SK-N-SH (cell line): ENCODE measurements around the gene ARHGAP5. TPM values are rescaled to one million over a fixed set of nuclear protein-coding genes. Genes with fewer than 3 reads are reported as not detected.

Experiments
- CTCF ChIA-PET: fragments of 300-600, 350-600 bp; formaldehyde crosslinking; extraction: SDS; loops from one replicate; lab custom pipeline; 2021; lab: Yijun Ruan, JAX
- POLR2A ChIA-PET: fragments of 350-600 bp; sonication (Branson Sonifier 250); formaldehyde crosslinking; extraction: SDS; loops from one replicate; lab custom pipeline; 2020; ENCODE audit warnings: antibody characterized with exemption, inconsistent platforms; lab: Yijun Ruan, JAX
- DNase-seq: peaks from one replicate; pipeline ENCODE4 v3.0.0; 2012
- H2AFZ ChIP-seq: fragments of 200-600 bp; sonication (generic); 2 replicates; pipeline ENCODE4 v1.8.1; 2016; ENCODE audit warnings: antibody characterized with exemption, mild to moderate bottlenecking, low read depth
- H3F3A ChIP-seq: fragments of 200-600 bp; sonication (generic); replicated peaks from 2 replicates; pipeline ENCODE3; 2016; ENCODE audit warnings: antibody characterized with exemption, mild to moderate bottlenecking; ENCODE audit not compliant: insufficient read depth
- H3K27ac ChIP-seq, 2 experiments: fragments of 200-500 bp in 1 of 2; fragments of 200-600 bp in 1 of 2; sonication (Bioruptor generic) in 1 of 2; sonication (generic), shearing (Covaris generic) in 1 of 2; 2 replicates each; pipeline versions ENCODE4 v1.5.1 to v1.6.1; 2014 to 2016; ENCODE audit warnings: low read depth in 2 of 2, inconsistent platforms in 1 of 2, low read length in 1 of 2, mild to moderate bottlenecking in 1 of 2, mixed read lengths in 1 of 2
- H3K27me3 ChIP-seq: fragments of 200-600 bp; sonication (generic), shearing (Covaris generic); 2 replicates; pipeline ENCODE4 v1.6.1; 2016; ENCODE audit warnings: mixed run types; ENCODE audit not compliant: insufficient read depth
- H3K36me3 ChIP-seq, 2 experiments: fragments of 200-500 bp in 1 of 2; fragments of 200-600 bp in 1 of 2; sonication (Bioruptor generic) in 1 of 2; sonication (generic) in 1 of 2; replicated peaks in 1 of 2; 2 replicates each; pipeline versions ENCODE3 to v1.5.1; 2014 to 2016; ENCODE audit warnings: low read length in 1 of 2, mild to moderate bottlenecking in 1 of 2; ENCODE audit not compliant: insufficient read depth in 2 of 2, control insufficient read depth in 1 of 2
- H3K4me1 ChIP-seq, 2 experiments: fragments of 200-500 bp in 1 of 2; fragments of 200-600 bp in 1 of 2; sonication (Bioruptor generic) in 1 of 2; sonication (generic), shearing (Covaris generic) in 1 of 2; 2 replicates each; pipeline versions ENCODE4 v1.5.1 to v1.6.1; 2014 to 2016; ENCODE audit warnings: low read depth in 1 of 2, low read length in 1 of 2, mixed run types in 1 of 2; ENCODE audit not compliant: insufficient read depth in 2 of 2, control insufficient read depth in 1 of 2
- H3K4me2 ChIP-seq: fragments of 200-600 bp; sonication (generic), shearing (Covaris generic); 2 replicates; pipeline ENCODE4 v1.6.1; 2017; ENCODE audit warnings: mixed run types
- H3K4me3 ChIP-seq, 2 experiments: fragments of 200-500 bp in 1 of 2; fragments of 200-600 bp in 1 of 2; sonication (Bioruptor generic) in 1 of 2; sonication (generic), shearing (Covaris generic) in 1 of 2; 2 replicates each; pipeline versions ENCODE4 v1.5.1 to v1.8.1; 2014 to 2016; ENCODE audit warnings: low read depth in 2 of 2, inconsistent platforms in 1 of 2, low read length in 1 of 2, mild to moderate bottlenecking in 1 of 2, mixed read lengths in 1 of 2, moderate library complexity in 1 of 2
- H3K79me2 ChIP-seq: fragments of 200-600 bp; sonication (generic); 2 replicates; pipeline ENCODE4 v1.8.1; 2017; ENCODE audit warnings: mild to moderate bottlenecking; ENCODE audit not compliant: insufficient read depth
- H3K9ac ChIP-seq: fragments of 200-600 bp; sonication (generic); 2 replicates; pipeline ENCODE4 v1.6.1; 2017; ENCODE audit warnings: mixed run types
- H3K9me2 ChIP-seq: fragments of 200-600 bp; sonication (generic); 2 replicates; pipeline ENCODE4 v1.6.1; 2017; ENCODE audit warnings: mixed run types
- H3K9me3 ChIP-seq: fragments of 200-600 bp; sonication (generic); 2 replicates; pipeline ENCODE4 v1.6.1; 2017; ENCODE audit warnings: mixed run types, mild to moderate bottlenecking, moderate library complexity
- H4K20me1 ChIP-seq: fragments of 200-600 bp; sonication (generic); 2 replicates; pipeline ENCODE4 v1.6.1; 2017; ENCODE audit warnings: mild to moderate bottlenecking, mixed run types; ENCODE audit not compliant: insufficient read depth
- EP300 ChIP-seq, 2 experiments: IDR thresholded peaks; 2 replicates each; pipeline versions ENCODE4 v1.4.0 to v1.6.1; 2012; ENCODE audit warnings: borderline replicate concordance in 1 of 2, low read depth in 1 of 2, low read length in 1 of 2
- FOXM1 ChIP-seq: IDR thresholded peaks from 2 replicates; pipeline ENCODE4 v1.4.0; 2012; ENCODE audit warnings: low read depth, mild to moderate bottlenecking
- GABPA ChIP-seq: IDR thresholded peaks from 2 replicates; pipeline ENCODE4 v1.4.0; 2012; ENCODE audit warnings: low read depth, mild to moderate bottlenecking
- GATA2 ChIP-seq: sonication (generic); formaldehyde crosslinking; IDR thresholded peaks from 2 replicates; pipeline ENCODE4 v1.5.0; 2020; ENCODE audit warnings: mild to moderate bottlenecking, missing genetic modification reagents
- IRF3 ChIP-seq: fragments of 150-350 bp; IDR thresholded peaks from 2 replicates; pipeline ENCODE4 v1.6.1; 2016; ENCODE audit warnings: mild to moderate bottlenecking, low read depth, low read length
- MAX ChIP-seq: IDR thresholded peaks from 2 replicates; pipeline ENCODE4 v1.4.0; 2012; ENCODE audit warnings: low read depth
- MXI1 ChIP-seq: IDR thresholded peaks from 2 replicates; pipeline ENCODE4 v1.6.1; 2012; ENCODE audit warnings: mild to moderate bottlenecking, low read depth, low read length, improper control_type of control experiment
- NFIC ChIP-seq: IDR thresholded peaks from 2 replicates; pipeline ENCODE4 v1.4.0; 2012; ENCODE audit warnings: borderline replicate concordance
- NRF1 ChIP-seq: IDR thresholded peaks from 2 replicates; pipeline ENCODE4 v1.6.1; 2012; ENCODE audit warnings: low read depth, mild to moderate bottlenecking, low read length
- RCOR1 ChIP-seq: fragments of 150-350 bp; IDR thresholded peaks from 2 replicates; pipeline ENCODE4 v1.6.1; 2017; ENCODE audit warnings: antibody characterized with exemption, low read length
- RXRA ChIP-seq: IDR thresholded peaks from 2 replicates; pipeline ENCODE4 v1.4.0; 2012; ENCODE audit warnings: low read depth, mild to moderate bottlenecking, borderline replicate concordance
- SIN3A ChIP-seq: IDR thresholded peaks from 2 replicates; pipeline ENCODE4 v1.6.1; 2012; ENCODE audit warnings: low read depth, mild to moderate bottlenecking, low read length, moderate library complexity, borderline replicate concordance
- TAF1 ChIP-seq: IDR thresholded peaks from 2 replicates; pipeline ENCODE4 v1.6.1; 2012; ENCODE audit warnings: low read depth, mild to moderate bottlenecking, low read length, moderate library complexity, borderline replicate concordance
- WGBS: methylation state at CpG from one replicate; pipeline ENCODE4 v1.1.6; 2017; ENCODE audit warnings: low lambda C conversion rate; 5-methylcytosine and 5-hydroxymethylcytosine counted together
- polyA plus RNA-seq, 3 experiments: library from polyadenylated mRNA; depleted of rRNA; stranded (reverse); fragments of >200 nt; gene quantifications; 2 replicates each; pipeline ENCODE4 v1.2.3, GENCODE V29; 2012

The ARHGAP5 gene
- polyA plus RNA-seq, 1 of the 3 experiments (the other 2 are of a cell fraction): 7.2 TPM

GRCh38 chr14:32142341-32142740 lies 65.2 kb downstream of the ARHGAP5 start:
- WGBS: 100% methylated on average over 1 of the region's 1 CpG
- TF ChIP-seq IRF3: no peak
- TF ChIP-seq MAX: no peak
- TF ChIP-seq GATA2: no peak
- no peak for TF ChIP-seq RXRA
- no peak for TF ChIP-seq MXI1
- TF ChIP-seq TAF1: no peak
- TF ChIP-seq NRF1: no peak
- TF ChIP-seq GABPA: no peak
- no peak for TF ChIP-seq NFIC
- no peak overlapping the region for H3K27ac ChIP-seq
- peaks cover 40% of the 10 kb centered on the region for H4K20me1 ChIP-seq
- no peak overlapping the region for H3K4me3 ChIP-seq
- no peaks in the 10 kb centered on the region for H3K9me2 ChIP-seq
- no peaks in the 10 kb centered on the region for H3K27me3 ChIP-seq
- H3K79me2 ChIP-seq: peaks cover 94% of the 10 kb centered on the region
- no peaks in the 10 kb centered on the region for H3F3A ChIP-seq
- peaks cover 35 to 94% of the 10 kb centered on the region in 2 experiments for H3K36me3 ChIP-seq
- DNase-seq: no peak
- CTCF ChIA-PET: interaction anchor here (0.6 to 1.1 kb wide), 2 partner anchors 241 to 607 kb away, joined by 3 read pairs; no protein-coding TSS in a partner anchor
- H3K9ac ChIP-seq: no peak overlapping the region
- no peak overlapping the region for H2AFZ ChIP-seq
- H3K9me3 ChIP-seq: no peaks in the 10 kb centered on the region; the same call in 1 of the 2 replicates
- POLR2A ChIA-PET: no interaction called here
- H3K4me1 ChIP-seq: no peaks in the 10 kb centered on the region
- no peak overlapping the region for H3K4me2 ChIP-seq

- Histone ChIP-seq H2AFZ (no peak overlapping the region), H3K27ac (no peak overlapping the region), H3K79me2 (peaks cover 93% of the 10 kb centered on the region), H3K9ac (no peak overlapping the region), H3K4me1 (no peaks in the 10 kb centered on the region), H3K27me3 (no peaks in the 10 kb centered on the region), H3K4me2 (no peak overlapping the region), H4K20me1 (peaks cover 44% of the 10 kb centered on the region), H3K4me3 (no peak overlapping the region), H3K9me2 (no peaks in the 10 kb centered on the region), H3F3A (no peaks in the 10 kb centered on the region), H3K9me3 (no peaks in the 10 kb centered on the region; the same call in 1 of the 2 replicates), H3K36me3 (peaks cover 36 to 93% of the 10 kb centered on the region in 2 experiments)
- POLR2A ChIA-PET: no interaction called here
- 91% methylated on average over 7 of the region's 7 CpGs for WGBS
- DNase-seq: no peak
- TF ChIP-seq RXRA: no peak
- TF ChIP-seq RCOR1: no peak
- no peak for TF ChIP-seq FOXM1
- no peak for TF ChIP-seq EP300 (IDR thresholded peaks at IDR 0.05; ENCODE audit: borderline replicate concordance in 1 of 2, low read depth in 1 of 2, low read length in 1 of 2)
- no peak for TF ChIP-seq SIN3A
- CTCF ChIA-PET: interaction anchor here (0.6 to 1.1 kb wide), 2 partner anchors 240 to 608 kb away, joined by 3 read pairs; no protein-coding TSS in a partner anchor
These were observed 65.8 kb downstream of the ARHGAP5 start for GRCh38 chr14:32142754-32143437.
